Measurements from ENCODE around the gene ZGRF1.

ZGRF1 gene

DNA sequence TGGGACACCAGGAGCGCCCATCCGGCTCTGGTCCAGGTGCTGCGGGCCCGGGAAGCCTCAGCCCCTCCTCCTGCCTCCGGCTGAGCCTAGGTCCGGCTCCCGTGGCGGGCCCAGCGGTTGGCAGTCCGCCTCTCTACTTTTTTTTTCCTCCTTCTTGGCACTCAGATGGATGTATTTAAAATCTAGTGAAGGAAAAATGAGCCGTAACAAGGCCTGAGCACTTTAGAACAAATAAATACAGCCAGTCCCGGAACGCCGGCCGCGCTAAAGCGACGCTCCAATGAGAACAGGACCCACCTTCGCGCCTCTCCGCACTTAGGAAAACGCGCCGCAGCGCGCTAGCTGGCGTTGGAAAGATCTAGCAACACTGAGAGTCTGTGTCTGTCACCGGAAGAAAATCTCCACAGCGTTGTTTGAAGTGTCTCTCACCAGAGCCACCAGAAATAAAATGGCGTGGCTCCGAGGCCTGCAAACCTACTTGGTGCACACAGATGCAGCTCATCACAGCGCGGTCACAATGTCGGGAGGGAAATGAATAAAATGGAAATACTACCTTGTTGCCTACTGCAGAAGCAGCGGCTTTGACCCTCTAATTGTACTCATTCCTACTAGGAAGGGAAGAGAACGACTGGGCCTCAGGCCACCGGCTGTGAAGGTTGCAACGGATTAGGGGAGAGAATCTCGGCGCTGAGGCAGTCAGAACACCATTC is 125.5 kb downstream of the ZGRF1 start:
- no peak overlapping the region for H3K4me3 ChIP-seq (ENCODE audit: low read depth, low read length)
- ChIA-PET POLR2A (no interaction called here), CTCF (no interaction called here)
- no peak overlapping the region for H3K27ac ChIP-seq (ENCODE audit: extremely low read depth, low read depth, low read length)
- no peaks in the 10 kb centered on the region for H3K4me1 ChIP-seq (ENCODE audit: control insufficient read depth, insufficient read depth, low read length)
- H3K36me3 ChIP-seq (ENCODE audit: control insufficient read depth in 2 of 2, insufficient read depth in 1 of 2, low read length in 2 of 2), result no peaks in the 10 kb centered on the region
- TF ChIP-seq ZNF366 (tag by site-specific recombination; conservative IDR thresholded peaks at IDR 0.05), result no peak
- TF ChIP-seq SP7 (tag by site-specific recombination; IDR thresholded peaks at IDR 0.05), result no peak
- no peak for TF ChIP-seq ZNF654 (tag by site-specific recombination; IDR thresholded peaks at IDR 0.05; ENCODE audit: low read depth)
- TF ChIP-seq ZNF549 (tag by site-specific recombination; IDR thresholded peaks at IDR 0.05), result no peak
- TF ChIP-seq BCL11A (tag by site-specific recombination; IDR thresholded peaks at IDR 0.05; ENCODE audit: low read depth), result no peak
- TF ChIP-seq ZBTB7A (tag by site-specific recombination; IDR thresholded peaks at IDR 0.05; ENCODE audit: low read depth), result no peak
- TF ChIP-seq ZNF10 (tag by site-specific recombination; IDR thresholded peaks at IDR 0.05), result no peak
- TF ChIP-seq ZNF658 (tag by site-specific recombination; IDR thresholded peaks at IDR 0.05), result no peak
- TF ChIP-seq SALL2 (tag by site-specific recombination; IDR thresholded peaks at IDR 0.05; ENCODE audit: borderline replicate concordance), result no peak
- no peak for TF ChIP-seq ZNF548 (tag by site-specific recombination; IDR thresholded peaks at IDR 0.05)
- no peak for TF ChIP-seq ZBTB21 (tag by site-specific recombination; IDR thresholded peaks at IDR 0.05)
- TF ChIP-seq, protein P1, sequence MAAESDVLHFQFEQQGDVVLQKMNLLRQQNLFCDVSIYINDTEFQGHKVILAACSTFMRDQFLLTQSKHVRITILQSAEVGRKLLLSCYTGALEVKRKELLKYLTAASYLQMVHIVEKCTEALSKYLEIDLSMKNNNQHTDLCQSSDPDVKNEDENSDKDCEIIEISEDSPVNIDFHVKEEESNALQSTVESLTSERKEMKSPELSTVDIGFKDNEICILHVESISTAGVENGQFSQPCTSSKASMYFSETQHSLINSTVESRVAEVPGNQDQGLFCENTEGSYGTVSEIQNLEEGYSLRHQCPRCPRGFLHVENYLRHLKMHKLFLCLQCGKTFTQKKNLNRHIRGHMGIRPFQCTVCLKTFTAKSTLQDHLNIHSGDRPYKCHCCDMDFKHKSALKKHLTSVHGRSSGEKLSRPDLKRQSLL (tag by site-specific recombination; IDR thresholded peaks at IDR 0.05), result no peak
- TF ChIP-seq ZNF211 (tag by site-specific recombination; IDR thresholded peaks at IDR 0.05; ENCODE audit: low read depth), result no peak
- TF ChIP-seq KLF8 (tag by site-specific recombination; IDR thresholded peaks at IDR 0.05), result no peak
- no peak for TF ChIP-seq ZNF112 (tag by site-specific recombination; IDR thresholded peaks at IDR 0.05)
- no peak for TF ChIP-seq SCRT1 (tag by site-specific recombination; IDR thresholded peaks at IDR 0.05; ENCODE audit: borderline replicate concordance)
- no peak for TF ChIP-seq ZEB2 (tag by site-specific recombination; IDR thresholded peaks at IDR 0.05)
- TF ChIP-seq ZBTB48 (tag by site-specific recombination; IDR thresholded peaks at IDR 0.05), result no peak
- no peaks in the 10 kb centered on the region for H3K9me3 ChIP-seq (ENCODE audit: control insufficient read depth, insufficient read depth, low read depth, low read length)

DNA sequence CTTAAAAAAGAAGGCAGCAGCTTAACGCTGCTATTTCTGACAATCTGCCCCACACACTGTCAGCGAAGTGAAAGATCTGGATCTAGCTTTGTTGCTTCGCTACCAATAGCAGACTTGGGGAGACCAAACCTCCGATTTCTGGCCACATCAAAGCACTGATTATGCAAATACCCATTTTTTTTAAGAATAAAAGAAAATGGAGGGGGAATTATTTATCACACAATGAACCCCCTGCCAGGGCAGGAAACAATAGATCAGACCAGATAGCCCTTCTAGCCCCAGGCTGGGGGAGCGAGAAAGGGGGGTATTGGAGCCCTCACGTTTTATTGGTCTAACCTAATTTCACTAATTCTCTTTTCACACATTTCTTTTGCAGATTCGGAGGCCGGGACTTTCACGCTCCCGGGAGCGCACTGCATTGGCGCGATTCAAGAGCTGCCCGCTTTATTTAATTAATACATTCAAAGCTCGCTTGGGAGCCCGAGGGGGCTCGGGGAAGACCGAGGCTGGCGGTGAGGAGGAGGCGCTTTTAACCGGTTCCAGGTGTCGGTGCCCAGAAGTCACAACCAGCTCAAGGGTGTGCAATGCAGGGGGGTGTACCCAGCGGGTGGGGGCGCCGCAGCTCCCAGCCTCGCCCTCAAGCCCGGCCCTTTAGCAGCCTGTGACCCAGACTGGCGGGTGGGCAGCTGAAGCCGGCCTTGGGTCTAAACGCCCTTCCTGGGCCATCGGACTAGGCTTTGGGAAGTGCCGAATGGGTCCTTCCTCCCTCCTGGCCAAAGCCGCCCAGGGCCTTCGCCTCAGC is 126.2 kb downstream of the ZGRF1 start:
- Histone ChIP-seq H3K4me1 (ENCODE audit: control insufficient read depth, insufficient read depth, low read length) (no peaks in the 10 kb centered on the region), H3K9me3 (ENCODE audit: control insufficient read depth, insufficient read depth, low read depth, low read length) (no peaks in the 10 kb centered on the region), H3K27ac (ENCODE audit: extremely low read depth, low read depth, low read length) (no peak overlapping the region), H3K4me3 (ENCODE audit: low read depth, low read length) (no peak overlapping the region), H3K36me3 (ENCODE audit: control insufficient read depth in 2 of 2, insufficient read depth in 1 of 2, low read length in 2 of 2) (no peaks in the 10 kb centered on the region)
- ChIA-PET POLR2A (no interaction called here), CTCF (interaction anchor here (0.7 kb wide), 1 partner anchor 944 kb away, joined by 3 read pairs; no protein-coding TSS in a partner anchor)
- TF ChIP-seq, protein P2, sequence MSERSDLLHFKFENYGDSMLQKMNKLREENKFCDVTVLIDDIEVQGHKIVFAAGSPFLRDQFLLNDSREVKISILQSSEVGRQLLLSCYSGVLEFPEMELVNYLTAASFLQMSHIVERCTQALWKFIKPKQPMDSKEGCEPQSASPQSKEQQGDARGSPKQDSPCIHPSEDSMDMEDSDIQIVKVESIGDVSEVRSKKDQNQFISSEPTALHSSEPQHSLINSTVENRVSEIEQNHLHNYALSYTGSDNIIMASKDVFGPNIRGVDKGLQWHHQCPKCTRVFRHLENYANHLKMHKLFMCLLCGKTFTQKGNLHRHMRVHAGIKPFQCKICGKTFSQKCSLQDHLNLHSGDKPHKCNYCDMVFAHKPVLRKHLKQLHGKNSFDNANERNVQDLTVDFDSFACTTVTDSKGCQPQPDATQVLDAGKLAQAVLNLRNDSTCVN (tag by site-specific recombination; optimal IDR thresholded peaks at IDR 0.05), result no peak
- no peak for TF ChIP-seq ZNF843 (tag by site-specific recombination; IDR thresholded peaks at IDR 0.05)
- no peak for TF ChIP-seq SP2 (tag by site-specific recombination; IDR thresholded peaks at IDR 0.05)
- TF ChIP-seq EGR2 (tag by site-specific recombination; IDR thresholded peaks at IDR 0.05; ENCODE audit: low read depth), result no peak
- no peak for TF ChIP-seq ZNF335 (tag by site-specific recombination; conservative IDR thresholded peaks at IDR 0.05)
- no peak for TF ChIP-seq ZNF138 (tag by site-specific recombination; IDR thresholded peaks at IDR 0.05; ENCODE audit: borderline replicate concordance)
- TF ChIP-seq, protein P3, sequence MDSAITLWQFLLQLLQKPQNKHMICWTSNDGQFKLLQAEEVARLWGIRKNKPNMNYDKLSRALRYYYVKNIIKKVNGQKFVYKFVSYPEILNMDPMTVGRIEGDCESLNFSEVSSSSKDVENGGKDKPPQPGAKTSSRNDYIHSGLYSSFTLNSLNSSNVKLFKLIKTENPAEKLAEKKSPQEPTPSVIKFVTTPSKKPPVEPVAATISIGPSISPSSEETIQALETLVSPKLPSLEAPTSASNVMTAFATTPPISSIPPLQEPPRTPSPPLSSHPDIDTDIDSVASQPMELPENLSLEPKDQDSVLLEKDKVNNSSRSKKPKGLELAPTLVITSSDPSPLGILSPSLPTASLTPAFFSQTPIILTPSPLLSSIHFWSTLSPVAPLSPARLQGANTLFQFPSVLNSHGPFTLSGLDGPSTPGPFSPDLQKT (IDR thresholded peaks at IDR 0.05; ENCODE audit: borderline replicate concordance, low read depth, low read length), result no peak
- no peak for TF ChIP-seq ZNF391 (tag by site-specific recombination; IDR thresholded peaks at IDR 0.05; ENCODE audit: borderline replicate concordance, low read depth)

Data from HEK293 (cell line).